Smooth muscle cell (in vitro differentiated cells): ENCODE results near the gene PSAPL1. TPM values are rescaled to one million over a fixed set of nuclear protein-coding genes. Genes with fewer than 3 reads are reported as not detected.

Source experiments
- DNase-seq: peaks from one replicate; lab custom pipeline; 2025; ENCODE audit not compliant: unreplicated experiment; lab: John Stamatoyannopoulos, UW
- H2AFZ ChIP-seq: fragments of 200-600 bp; sonication (generic); 2 replicates; pipeline ENCODE4 v1.6.0; 2016; ENCODE audit warnings: antibody characterized with exemption, low read depth, mild to moderate bottlenecking
- H3F3A ChIP-seq: fragments of 200-600 bp; sonication (generic); 2 replicates; pipeline ENCODE4 v1.6.0; 2017; ENCODE audit warnings: antibody characterized with exemption, low read depth
- H3K27ac ChIP-seq: fragments of 200-600 bp; sonication (generic); 2 replicates; pipeline ENCODE4 v1.5.1; 2016; ENCODE audit warnings: low read depth, mild to moderate bottlenecking
- H3K27me3 ChIP-seq: fragments of 200-600 bp; sonication (generic); 2 replicates; pipeline ENCODE4 v1.6.1; 2016; ENCODE audit warnings: low read depth, mild to moderate bottlenecking
- H3K36me3 ChIP-seq: fragments of 200-600 bp; sonication (generic); 2 replicates; pipeline ENCODE4 v1.5.1; 2016; ENCODE audit warnings: low read depth
- H3K4me1 ChIP-seq: fragments of 200-600 bp; sonication (generic); 2 replicates; pipeline ENCODE4 v1.5.1; 2016; ENCODE audit warnings: low read depth
- H3K4me2 ChIP-seq: fragments of 200-600 bp; sonication (generic); 2 replicates; pipeline ENCODE4 v1.6.0; 2016; ENCODE audit warnings: mild to moderate bottlenecking
- H3K4me3 ChIP-seq: fragments of 200-600 bp; sonication (generic); 2 replicates; pipeline ENCODE4 v1.5.1; 2016; ENCODE audit warnings: mild to moderate bottlenecking
- H3K79me2 ChIP-seq: fragments of 200-600 bp; sonication (generic); 2 replicates; pipeline ENCODE4 v1.6.0; 2016; ENCODE audit warnings: low read depth, mild to moderate bottlenecking
- H3K9ac ChIP-seq: fragments of 200-600 bp; sonication (generic); 2 replicates; pipeline ENCODE4 v1.6.0; 2016; ENCODE audit warnings: low read depth
- H3K9me3 ChIP-seq: fragments of 200-600 bp; sonication (generic); replicated peaks from 2 replicates; pipeline ENCODE4 v1.5.1; 2016; ENCODE audit warnings: low read depth
- H4K20me1 ChIP-seq: fragments of 200-600 bp; sonication (generic); 2 replicates; pipeline ENCODE4 v1.6.0; 2016; ENCODE audit warnings: low read depth
- WGBS: methylation state at CpG from one replicate; pipeline ENCODE4 v1.1.7; 2016; ENCODE audit warnings: low lambda C conversion rate; 5-methylcytosine and 5-hydroxymethylcytosine counted together
- polyA plus RNA-seq: library from polyadenylated mRNA; unstranded; fragments of >200 nt; fragmentation: Nextera tagmentation; extraction: Ambion mirVana; gene quantifications from 2 replicates; pipeline ENCODE4 v1.2.1, GENCODE V29; 2016
- total RNA-seq: library from RNA; depleted of rRNA; stranded (reverse); fragments of >200 nt; gene quantifications from 2 replicates; pipeline ENCODE4 v1.2.3, GENCODE V29; 2014
- TF ChIP-seq, protein P1 (sequence below): fragments of 200-600 bp; sonication (generic); IDR thresholded peaks from 2 replicates; pipeline ENCODE4 v1.5.1; 2017; ENCODE audit warnings: borderline replicate concordance, mild to moderate bottlenecking, antibody characterized with exemption; ENCODE audit not compliant: insufficient read depth, poor library complexity, severe bottlenecking

Gene PSAPL1
- total RNA-seq, result 0.04 TPM in 1 of 2 replicates, not detected in the other
- polyA plus RNA-seq, result not detected in 2 replicates

DNA sequence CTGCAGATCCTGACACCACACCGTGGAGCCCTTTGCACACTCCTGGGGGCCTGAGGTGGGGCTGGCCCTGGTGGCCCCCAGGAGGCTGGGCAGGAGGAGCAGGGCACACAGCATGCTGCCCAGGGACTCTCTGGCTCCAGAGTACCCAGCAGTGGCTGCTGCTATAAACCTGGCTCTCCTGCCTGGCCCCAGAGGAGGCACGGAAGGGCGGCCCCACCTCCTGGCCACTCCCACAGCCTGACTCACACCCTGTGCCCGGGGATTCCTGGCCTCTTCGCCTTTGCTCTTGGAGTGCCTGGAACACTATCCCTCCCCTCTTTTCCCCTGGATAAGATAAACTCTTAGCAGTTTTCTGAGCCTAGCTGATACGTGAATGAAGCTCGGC is at the start of gene PSAPL1:
Gene PSAPL1, minus strand, starts transcription at position 165 of the 385 bp plus-strand sequence. Its CDS starts 51 bp downstream, at position 114.
- H3K4me2 ChIP-seq, result peak within 1 kb of the TSS; percentile 53
- no peaks in the 10 kb centered on the region for H3F3A ChIP-seq
- TF ChIP-seq, protein P1, sequence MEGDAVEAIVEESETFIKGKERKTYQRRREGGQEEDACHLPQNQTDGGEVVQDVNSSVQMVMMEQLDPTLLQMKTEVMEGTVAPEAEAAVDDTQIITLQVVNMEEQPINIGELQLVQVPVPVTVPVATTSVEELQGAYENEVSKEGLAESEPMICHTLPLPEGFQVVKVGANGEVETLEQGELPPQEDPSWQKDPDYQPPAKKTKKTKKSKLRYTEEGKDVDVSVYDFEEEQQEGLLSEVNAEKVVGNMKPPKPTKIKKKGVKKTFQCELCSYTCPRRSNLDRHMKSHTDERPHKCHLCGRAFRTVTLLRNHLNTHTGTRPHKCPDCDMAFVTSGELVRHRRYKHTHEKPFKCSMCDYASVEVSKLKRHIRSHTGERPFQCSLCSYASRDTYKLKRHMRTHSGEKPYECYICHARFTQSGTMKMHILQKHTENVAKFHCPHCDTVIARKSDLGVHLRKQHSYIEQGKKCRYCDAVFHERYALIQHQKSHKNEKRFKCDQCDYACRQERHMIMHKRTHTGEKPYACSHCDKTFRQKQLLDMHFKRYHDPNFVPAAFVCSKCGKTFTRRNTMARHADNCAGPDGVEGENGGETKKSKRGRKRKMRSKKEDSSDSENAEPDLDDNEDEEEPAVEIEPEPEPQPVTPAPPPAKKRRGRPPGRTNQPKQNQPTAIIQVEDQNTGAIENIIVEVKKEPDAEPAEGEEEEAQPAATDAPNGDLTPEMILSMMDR, result no peak
- DNase-seq, result peak; percentile 17
- 7% methylated on average over 7 of the region's 7 CpGs for WGBS
- H3K36me3 ChIP-seq, result no peaks in the 10 kb centered on the region
- H3K9ac ChIP-seq, result no peak within 1 kb of the TSS
- H3K9me3 ChIP-seq, result no peaks in the 10 kb centered on the region
- H3K4me3 ChIP-seq, result no peak within 1 kb of the TSS
- H4K20me1 ChIP-seq, result peaks cover 3% of the 10 kb centered on the region
- H3K79me2 ChIP-seq, result no peaks in the 10 kb centered on the region
- no peak within 1 kb of the TSS for H3K27ac ChIP-seq
- peaks cover 3% of the 10 kb centered on the region for H3K4me1 ChIP-seq
- no peak within 1 kb of the TSS for H2AFZ ChIP-seq
- no peaks in the 10 kb centered on the region for H3K27me3 ChIP-seq

- H3K27ac ChIP-seq, result no peak overlapping the region
- TF ChIP-seq, protein P1, result no peak
- H3K4me3 ChIP-seq, result no peak overlapping the region
- no peaks in the 10 kb centered on the region for H3K79me2 ChIP-seq
- no peaks in the 10 kb centered on the region for H3K36me3 ChIP-seq
- no peak overlapping the region for H3K9ac ChIP-seq
- H3K27me3 ChIP-seq, result no peaks in the 10 kb centered on the region
- H2AFZ ChIP-seq, result no peak overlapping the region
- no peak for DNase-seq
- 89% methylated on average over 14 of the region's 14 CpGs for WGBS
- H3K9me3 ChIP-seq, result no peaks in the 10 kb centered on the region
- H3K4me1 ChIP-seq, result no peaks in the 10 kb centered on the region
- no peaks in the 10 kb centered on the region for H4K20me1 ChIP-seq
- no peak overlapping the region for H3K4me2 ChIP-seq
- H3F3A ChIP-seq, result no peaks in the 10 kb centered on the region
Observed at GRCh38 chr4:7481227-7481626, 46.5 kb upstream of the PSAPL1 start.

GRCh38 chr4:7480423-7480822 is 45.7 kb upstream of the PSAPL1 start:
- no peak overlapping the region for H3K4me3 ChIP-seq
- H3K79me2 ChIP-seq, result no peaks in the 10 kb centered on the region
- no peaks in the 10 kb centered on the region for H3K4me1 ChIP-seq
- H3K27ac ChIP-seq, result no peak overlapping the region
- no peak for DNase-seq
- H3K4me2 ChIP-seq, result no peak overlapping the region
- H4K20me1 ChIP-seq, result no peaks in the 10 kb centered on the region
- no peaks in the 10 kb centered on the region for H3F3A ChIP-seq
- H3K27me3 ChIP-seq, result no peaks in the 10 kb centered on the region
- H3K9me3 ChIP-seq, result no peaks in the 10 kb centered on the region
- TF ChIP-seq, protein P1, result no peak
- no peaks in the 10 kb centered on the region for H3K36me3 ChIP-seq
- no peak overlapping the region for H3K9ac ChIP-seq
- WGBS, result 93% methylated on average over 16 of the region's 16 CpGs
- H2AFZ ChIP-seq, result no peak overlapping the region

DNA sequence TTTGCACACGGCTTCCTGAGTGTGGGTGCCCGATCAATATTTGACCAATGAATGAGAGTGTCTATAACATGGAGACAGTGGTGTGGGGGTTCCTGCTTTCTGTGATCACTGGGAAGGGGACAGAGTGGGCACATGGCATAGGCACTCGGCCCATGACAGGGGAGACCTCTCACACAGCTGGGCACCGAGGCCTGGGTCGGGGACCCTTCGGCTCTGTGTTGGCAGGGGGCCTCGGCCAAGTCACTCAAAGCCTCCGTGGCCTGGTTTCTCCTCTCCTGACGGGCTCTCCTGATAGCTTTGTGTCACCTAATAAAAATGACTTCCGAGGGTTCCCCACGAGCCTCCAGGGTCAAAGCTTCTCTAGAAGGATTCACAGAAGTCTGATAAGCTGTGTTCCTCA is 43.9 kb upstream of the PSAPL1 start:
- no peaks in the 10 kb centered on the region for H3K36me3 ChIP-seq
- H3K9ac ChIP-seq, result no peak overlapping the region
- WGBS, result 62% methylated on average over 11 of the region's 11 CpGs
- no peaks in the 10 kb centered on the region for H3K27me3 ChIP-seq
- no peaks in the 10 kb centered on the region for H3K4me1 ChIP-seq
- no peak overlapping the region for H3K4me3 ChIP-seq
- no peaks in the 10 kb centered on the region for H3K9me3 ChIP-seq
- DNase-seq, result no peak
- TF ChIP-seq, protein P1, result no peak
- H4K20me1 ChIP-seq, result no peaks in the 10 kb centered on the region
- H3K79me2 ChIP-seq, result no peaks in the 10 kb centered on the region
- no peak overlapping the region for H3K27ac ChIP-seq
- H2AFZ ChIP-seq, result no peak overlapping the region
- no peaks in the 10 kb centered on the region for H3F3A ChIP-seq
- no peak overlapping the region for H3K4me2 ChIP-seq
